NCI-H2171 (cell line): ENCODE measurements around the gene RPL18A.

Experiments used
- DNase-seq: peaks from one replicate; lab custom pipeline; 2025; lab: John Stamatoyannopoulos, UW

RPL18A gene

GRCh38 chr19:17859533-17860330 lies at the start of gene RPL18A:
Gene RPL18A, plus strand, starts transcription at chr19:17859910. Its CDS starts 47 bp downstream, at chr19:17859957.
- peak; percentile 99 for DNase-seq

DNA sequence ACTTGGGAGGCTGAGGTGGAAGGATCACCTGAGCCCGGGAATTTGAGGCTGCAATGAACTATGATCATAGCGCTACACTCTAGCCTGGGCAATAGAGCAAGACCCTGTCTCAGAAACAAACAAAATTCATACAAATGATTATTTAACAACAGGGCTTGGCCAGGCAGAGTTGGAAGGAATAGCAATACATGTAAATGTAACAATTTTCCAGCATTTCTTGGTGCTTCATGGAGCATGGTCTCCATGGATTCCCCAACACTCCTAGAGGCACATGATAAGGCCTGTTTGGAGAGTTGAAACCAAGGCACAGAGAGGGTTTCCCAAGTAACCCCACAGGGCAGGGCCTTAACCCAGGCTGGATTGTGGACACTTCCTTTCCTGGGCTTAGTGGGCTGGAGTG lies 48.6 kb upstream of the RPL18A start:
- DNase-seq = no peak

- no peak for DNase-seq
Observed at GRCh38 chr19:17811681-17812080, 48.0 kb upstream of the RPL18A start.

- no peak for DNase-seq
Observed at GRCh38 chr19:17812099-17812498, 47.6 kb upstream of the RPL18A start.

DNA sequence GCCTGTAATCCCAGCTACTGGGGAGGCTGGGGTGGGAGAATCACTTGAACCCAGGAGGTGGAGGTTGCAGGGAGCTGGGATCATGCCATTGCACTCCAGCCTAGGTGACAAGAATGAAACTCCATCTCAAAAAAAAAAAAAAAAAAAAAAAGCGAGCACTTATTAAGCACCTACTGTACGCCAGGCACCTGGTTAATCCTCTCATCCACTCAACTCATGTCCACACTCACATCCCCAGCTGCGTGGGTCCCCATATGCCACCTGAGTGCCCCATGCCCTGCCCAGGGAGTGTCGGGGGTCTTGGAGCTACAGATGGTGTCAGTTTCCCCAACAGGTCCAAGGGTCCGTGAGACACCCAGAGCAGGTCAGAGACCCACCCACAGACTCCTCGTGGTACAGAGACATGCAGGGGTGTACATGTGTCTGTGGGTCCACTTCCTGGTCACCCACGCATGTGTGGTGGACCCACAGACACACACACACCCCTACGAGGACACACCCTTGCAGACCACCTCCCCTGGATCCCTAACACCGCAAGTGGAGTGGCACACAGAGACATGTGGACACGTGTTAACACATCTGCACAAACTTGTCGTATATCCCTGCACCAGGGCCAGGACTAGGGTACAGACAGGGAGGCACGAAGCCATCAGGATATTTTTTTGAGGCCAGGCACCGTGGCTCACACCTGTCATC lies 41.9 kb upstream of the RPL18A start:
- no peak for DNase-seq

GRCh38 chr19:17821190-17821589 lies 38.5 kb upstream of the RPL18A start, which contains the start of gene INSL3:
Gene INSL3, minus strand, starts transcription at chr19:17821519. Its CDS starts 13 bp downstream, at chr19:17821506.
- no peak for DNase-seq

DNA sequence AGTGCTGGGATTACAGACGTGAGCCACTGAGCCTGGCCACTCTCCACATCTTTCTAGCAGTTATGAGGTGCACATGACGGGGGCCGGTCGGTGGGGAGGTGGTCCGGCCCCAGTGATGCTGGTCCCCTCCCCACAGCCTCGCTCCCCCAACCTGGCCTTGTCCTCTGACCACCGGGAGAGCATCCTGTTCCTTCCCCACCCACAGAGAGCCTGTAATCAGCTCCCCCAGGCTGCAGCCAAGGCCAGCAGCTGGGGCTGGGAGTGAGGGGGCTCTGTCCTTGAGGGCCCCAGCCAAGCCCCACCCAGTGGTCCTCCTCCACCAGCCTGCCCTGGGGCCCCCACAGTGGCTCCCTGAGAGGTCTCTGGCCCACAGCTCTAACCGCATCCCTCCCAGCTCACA lies 35.4 kb upstream of the RPL18A start:
- DNase-seq = no peak

GRCh38 chr19:17826508-17827056 lies 33.1 kb upstream of the RPL18A start:
- no peak for DNase-seq

DNA sequence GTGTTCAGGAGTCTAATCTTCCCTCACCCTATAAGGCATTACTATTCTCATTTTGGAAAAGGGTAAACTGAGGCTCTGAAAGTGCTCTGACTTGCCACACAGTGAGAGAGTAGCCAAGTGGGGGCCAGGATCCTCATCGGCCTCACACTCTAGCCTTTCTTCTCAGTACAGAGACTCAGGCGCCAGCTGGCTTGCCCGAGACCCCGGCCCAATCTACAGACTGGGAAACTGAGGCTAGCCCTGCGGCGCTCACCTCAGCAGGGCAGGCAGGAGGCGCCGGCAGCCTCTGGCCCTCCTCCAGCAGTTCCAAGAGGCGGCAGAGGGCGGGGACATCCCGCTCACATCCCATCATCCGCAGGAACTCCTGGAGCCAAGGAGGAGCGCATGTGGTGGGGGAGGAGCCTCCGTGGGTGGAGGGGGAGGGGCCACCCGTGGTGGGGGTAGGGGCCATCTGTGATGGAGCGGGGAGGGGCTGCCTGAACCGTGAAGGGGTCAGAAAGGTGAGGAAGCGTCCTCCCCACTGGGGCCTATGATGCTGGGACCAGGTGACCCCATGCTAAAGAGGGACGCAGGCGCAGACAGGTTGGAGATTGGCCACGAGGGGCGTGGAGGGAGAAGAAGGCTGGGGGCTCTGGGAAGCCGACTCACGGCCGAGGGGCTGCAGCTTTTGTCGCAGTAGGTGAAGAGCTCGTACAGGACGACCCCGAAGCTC lies 29.7 kb upstream of the RPL18A start:
- DNase-seq = peak; percentile 84

- peak; percentile 89 for DNase-seq
Observed at GRCh38 chr19:17830567-17831418, 28.9 kb upstream of the RPL18A start.

DNA sequence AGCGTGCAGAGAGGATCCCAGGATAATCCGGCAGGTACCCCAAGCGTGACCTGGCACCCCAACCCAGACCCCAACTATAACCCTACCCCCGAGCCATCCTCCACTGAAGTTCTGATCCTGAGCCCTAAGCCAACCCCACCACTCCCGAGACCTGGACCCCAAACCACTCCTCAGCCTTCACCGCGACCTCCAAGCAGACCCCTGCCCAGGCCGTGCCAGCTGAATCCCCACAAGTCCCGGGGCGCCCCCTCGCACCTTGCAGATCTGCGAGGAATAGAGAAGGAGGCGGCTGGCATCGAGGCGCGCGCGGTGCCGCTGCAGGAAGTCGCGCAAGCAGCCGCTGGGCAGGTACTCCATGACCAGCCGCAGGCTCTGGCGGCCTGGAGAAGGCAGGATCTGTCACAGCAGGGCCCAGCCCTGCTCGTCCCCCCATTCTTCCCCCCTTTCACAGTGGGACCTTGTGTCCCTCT lies 28.3 kb upstream of the RPL18A start:
- no peak for DNase-seq

DNA sequence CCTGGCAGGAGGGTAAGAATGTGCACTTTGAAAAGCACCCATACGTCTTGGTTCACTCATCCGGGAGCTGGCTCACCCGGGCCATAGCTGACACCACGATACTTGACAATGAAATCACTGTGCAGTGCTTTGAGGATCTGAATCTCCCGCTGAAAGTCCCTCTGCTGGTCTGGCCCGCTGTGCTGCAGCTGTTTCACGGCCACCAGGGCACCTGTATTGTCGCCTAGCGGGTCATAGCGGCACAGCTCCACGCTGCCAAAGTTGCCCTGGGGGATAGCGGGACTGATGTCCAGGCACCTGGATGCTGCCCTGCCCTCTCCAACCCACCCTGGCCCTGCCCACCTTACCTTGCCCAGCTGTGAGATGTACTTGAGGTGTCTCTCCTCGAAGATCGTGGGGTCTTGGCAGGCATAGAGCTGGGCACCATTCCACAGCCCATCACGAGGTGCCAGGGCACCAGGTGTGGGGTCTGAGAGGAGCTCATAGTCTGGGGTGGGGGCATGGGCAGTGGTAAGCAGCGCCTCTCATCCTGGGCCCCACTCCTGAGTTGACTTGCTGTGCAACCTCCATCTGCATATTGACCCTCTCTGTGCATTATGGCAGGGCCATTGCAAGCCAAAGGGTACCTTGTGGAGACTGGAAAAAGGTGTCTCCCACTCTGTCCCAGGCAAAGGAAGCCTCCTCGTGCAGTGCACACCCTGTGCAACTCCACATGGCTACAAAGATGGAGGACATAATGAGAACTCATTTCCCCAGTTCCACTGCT lies 27.1 kb upstream of the RPL18A start:
- no peak for DNase-seq

- DNase-seq = no peak
Observed at GRCh38 chr19:17834350-17835181, 25.1 kb upstream of the RPL18A start.

GRCh38 chr19:17835182-17836006 lies 24.3 kb upstream of the RPL18A start:
- no peak for DNase-seq

DNA sequence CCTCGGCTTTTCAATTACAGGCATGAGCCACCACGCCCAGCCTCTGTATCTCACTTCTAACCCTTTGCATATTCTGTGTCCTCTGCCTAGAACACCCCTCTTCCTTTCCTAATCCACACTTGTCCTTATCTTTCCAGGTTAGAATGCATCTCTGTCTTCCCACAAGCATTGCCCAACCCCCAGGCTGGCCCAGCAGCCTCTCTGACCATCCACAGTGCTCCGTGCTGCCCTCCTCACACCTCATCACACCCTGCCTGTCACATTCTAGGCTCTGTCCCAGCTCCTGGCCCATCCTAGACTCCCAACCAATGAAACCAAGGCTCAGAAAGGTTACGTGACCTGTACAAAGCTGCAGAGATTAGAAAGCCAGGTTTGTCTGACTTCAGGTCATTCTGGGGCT lies 23.2 kb upstream of the RPL18A start:
- no peak for DNase-seq

- DNase-seq = no peak
Observed at GRCh38 chr19:17837972-17838371, 21.7 kb upstream of the RPL18A start.

- DNase-seq = no peak
Observed at GRCh38 chr19:17840019-17840418, 19.7 kb upstream of the RPL18A start.

DNA sequence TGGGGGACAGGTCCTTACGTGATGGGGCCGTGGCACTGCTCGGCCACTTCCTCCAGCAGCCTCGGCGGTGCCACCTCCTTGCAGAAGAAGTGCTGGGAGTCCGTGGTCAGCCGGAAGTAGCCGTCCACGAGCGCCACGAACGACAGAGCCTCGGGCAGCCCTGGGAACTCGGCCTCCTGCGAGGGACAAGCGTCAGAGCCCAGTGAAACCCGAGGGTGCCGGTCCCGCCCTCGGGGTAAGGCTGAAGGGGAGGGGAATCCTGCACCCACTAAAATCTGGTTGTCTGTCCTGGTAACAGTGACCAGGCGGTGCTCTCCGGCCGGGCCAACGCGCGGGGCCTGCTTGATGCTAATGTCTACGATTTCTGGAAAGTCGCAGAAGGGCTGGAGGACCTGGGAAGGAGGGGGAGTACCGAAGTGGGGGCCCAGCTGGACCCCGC lies 18.3 kb upstream of the RPL18A start:
- no peak for DNase-seq
